ENCODE results near the gene BRD8.

GRCh38 chr5:138216799-138217198, 38.4 kb upstream of the BRD8 start:
- no peak for TF ChIP-seq POLR2AphosphoS5 (IDR thresholded peaks at IDR 0.05; ENCODE audit: low read depth, low read length)
- no peak for TF ChIP-seq SIN3A (IDR thresholded peaks at IDR 0.05; ENCODE audit: borderline replicate concordance, insufficient read depth, low read length)
